GM12878 (cell line): Measurements from ENCODE around the gene CCDC127. TPM values are rescaled to one million over a fixed set of nuclear protein-coding genes. Genes with fewer than 3 reads are reported as not detected.
"Not testable (repeated sequence)": the region's sequence is repeated elsewhere in the genome, so short reads cannot be mapped to it uniquely, and the experiment has no call there.

Experiments used
- ATAC-seq: fragments of 200-7000 bp; cut with Tn5 transposase; 3 replicates; pipeline ENCODE4 v1.9.1; 2020; ENCODE audit warnings: mild to moderate bottlenecking, moderate library complexity
- BruUV-seq: library from RNA; stranded (reverse); fragments of 400-500 nt; replicated peaks from 2 replicates; lab custom pipeline; 2021; lab: Mats Ljungman, UMichigan
- CTCF ChIA-PET: fragments of 300-600 bp; sonication (Branson Sonifier 250); formaldehyde crosslinking; extraction: SDS; loops from one replicate; lab custom pipeline; 2021; ENCODE audit warnings: inconsistent platforms; lab: Yijun Ruan, JAX
- POLR2A ChIA-PET: fragments of 350-600 bp; formaldehyde crosslinking; extraction: SDS; loops from one replicate; lab custom pipeline; 2021; ENCODE audit warnings: inconsistent platforms; lab: Charles Lee
- RAD21 ChIA-PET: fragments of 300-600 bp; sonication (Branson Sonifier 250); formaldehyde crosslinking; loops from one replicate; lab custom pipeline; 2023; ENCODE audit warnings: antibody characterized with exemption; ENCODE audit not compliant: unreplicated experiment; lab: Charles Lee
- SMC1A ChIA-PET: fragments of 300-600 bp; sonication (Branson Sonifier 250); formaldehyde crosslinking; loops from one replicate; lab custom pipeline; 2023; ENCODE audit not compliant: unreplicated experiment, uncharacterized antibody; lab: Charles Lee
- DNase-seq: peaks from one replicate; pipeline ENCODE4 v3.0.0-alpha.2; 2011; ENCODE audit warnings: low read depth, low spot score
- FAIRE-seq: peaks from 3 replicates; lab custom pipeline; 2011; peaks lifted over from hg19 to GRCh38; lab: Jason Lieb, UNC
- H2AFZ ChIP-seq: 2 replicates; pipeline ENCODE4 v1.6.0; 2011; ENCODE audit warnings: low read depth, low read length, control low read depth; ENCODE audit not compliant: control insufficient read depth
- H3K27ac ChIP-seq: 2 replicates; pipeline ENCODE4 v1.5.1; 2011; ENCODE audit warnings: control low read depth; ENCODE audit not compliant: control insufficient read depth, insufficient read depth
- H3K27me3 ChIP-seq, 2 experiments: replicated peaks in 1 of 2; 2 replicates each; pipeline versions ENCODE4 v1.6.0 to v1.6.1; 2011; ENCODE audit warnings: low read length in 1 of 2; ENCODE audit not compliant: control insufficient read depth in 2 of 2, insufficient read depth in 2 of 2
- H3K36me3 ChIP-seq, 2 experiments: 2 replicates each; pipeline ENCODE4 v1.5.1; 2011; ENCODE audit warnings: low read length in 1 of 2; ENCODE audit not compliant: control insufficient read depth in 2 of 2, insufficient read depth in 2 of 2
- H3K4me1 ChIP-seq: 2 replicates; pipeline ENCODE4 v1.6.1; 2011; ENCODE audit warnings: mild to moderate bottlenecking, low read length, moderate library complexity, mixed read lengths; ENCODE audit not compliant: control insufficient read depth, insufficient read depth
- H3K4me2 ChIP-seq: 2 replicates; pipeline ENCODE4 v1.6.0; 2011; ENCODE audit warnings: control low read depth; ENCODE audit not compliant: control insufficient read depth, insufficient read depth
- H3K4me3 ChIP-seq: fragments of 200-600 bp; sonication (generic); 2 replicates; pipeline ENCODE4 v1.5.1; 2016
- H3K79me2 ChIP-seq: 2 replicates; pipeline ENCODE4 v1.6.0; 2011; ENCODE audit warnings: low read length; ENCODE audit not compliant: control insufficient read depth, insufficient read depth
- H3K9ac ChIP-seq: 2 replicates; pipeline ENCODE4 v1.8.0; 2011; ENCODE audit warnings: low read length, control low read depth, mixed read lengths; ENCODE audit not compliant: control insufficient read depth, insufficient read depth
- H3K9me3 ChIP-seq: replicated peaks from 3 replicates; pipeline ENCODE4 v1.5.1; 2011; ENCODE audit warnings: mild to moderate bottlenecking, low read length; ENCODE audit not compliant: control insufficient read depth, insufficient read depth
- H4K20me1 ChIP-seq: 2 replicates; pipeline ENCODE4 v1.6.0; 2011; ENCODE audit not compliant: control insufficient read depth, insufficient read depth
- WGBS: methylation state at CpG from one replicate; pipeline ENCODE4 v1.1.6; 2016; ENCODE audit warnings: low lambda C conversion rate; ENCODE audit not compliant: insufficient replicate concordance, insufficient coverage; ENCODE audit errors: missing lambda C conversion rate; 5-methylcytosine and 5-hydroxymethylcytosine counted together
- in situ Hi-C: fragments of 300-500 bp; cut with MboI; formaldehyde crosslinking; loops from 9 replicates; pipeline ENCODE4 v1.14.3; 2018; ENCODE audit warnings: mixed read lengths
- intact Hi-C: fragments of 100-400 bp; cut with micrococcal nuclease; formaldehyde crosslinking; loops from one replicate; pipeline ENCODE4 v1.14.2; 2022; ENCODE audit not compliant: unreplicated experiment
- polyA plus RNA-seq, 11 experiments: library from polyadenylated mRNA; depleted of rRNA in 4 of 11; unstranded in 6 of 11; stranded (reverse) in 5 of 11; fragments of >200 nt; fragmentation: Nextera tagmentation in 4 of 11; fragmentation: Illumina TruSeq in 1 of 11; extraction: Ambion mirVana in 4 of 11; extraction: Trizol in 1 of 11; gene quantifications; 1 replicate in 1 of 11; 2 replicates in 10 of 11; pipeline versions ENCODE4 v1.2.1 to v1.2.3, GENCODE V29; 2011 to 2016; ENCODE audit warnings: inconsistent platforms in 2 of 11, missing spikeins in 2 of 11, low read depth in 1 of 11
- total RNA-seq, 4 experiments: library from RNA; depleted of rRNA in 3 of 4; stranded (reverse); fragments of >200 nt in 3 of 4; fragmentation: Illumina TruSeq in 1 of 4; extraction: Trizol in 1 of 4; gene quantifications; 2 replicates each; pipeline versions ENCODE4 v1.2.1 to v1.2.3, GENCODE V29; 2013 to 2021

The CCDC127 gene
- total and polyA plus RNA-seq, 10 of the 15 experiments (the other 5 are each of a cell fraction or from before 2014, with no cell fraction given), result 1.9 to 6.9 (median 2.9) TPM

GRCh38 chr5:241045-241669 is 23.2 kb upstream of the CCDC127 start:
- H2AFZ ChIP-seq, CTCF ChIA-PET, FAIRE-seq, H3K9me3 ChIP-seq, H3K4me1 ChIP-seq, H3K27ac ChIP-seq, H4K20me1 ChIP-seq, in situ Hi-C loops, SMC1A ChIA-PET, H3K79me2 ChIP-seq, ATAC-seq, H3K4me2 ChIP-seq, H3K27me3 ChIP-seq, H3K4me3 ChIP-seq, intact Hi-C loops, H3K9ac ChIP-seq, DNase-seq, BruUV-seq, RAD21 ChIA-PET, POLR2A ChIA-PET: not testable (repeated sequence)
- H3K36me3 ChIP-seq, result peaks cover 2 to 14% of the 10 kb centered on the region in 2 experiments; a peak in 3 of 4 replicates
- 97% methylated on average over 13 of the region's 13 CpGs for WGBS

GRCh38 chr5:240550-240949 is 22.6 kb upstream of the CCDC127 start:
- H3K79me2 ChIP-seq, H3K9me3 ChIP-seq, H3K9ac ChIP-seq, CTCF ChIA-PET, H3K4me2 ChIP-seq, H2AFZ ChIP-seq, H3K4me3 ChIP-seq, H4K20me1 ChIP-seq, RAD21 ChIA-PET, FAIRE-seq, intact Hi-C loops, H3K27ac ChIP-seq, H3K4me1 ChIP-seq, ATAC-seq, POLR2A ChIA-PET, BruUV-seq, in situ Hi-C loops, SMC1A ChIA-PET, H3K27me3 ChIP-seq, DNase-seq: not testable (repeated sequence)
- WGBS, result 97% methylated on average over 7 of the region's 7 CpGs
- H3K36me3 ChIP-seq, result peaks cover 2 to 14% of the 10 kb centered on the region in 2 experiments; a peak in 3 of 4 replicates

GRCh38 chr5:237931-238330 is 20.0 kb upstream of the CCDC127 start:
- SMC1A ChIA-PET, intact Hi-C loops, FAIRE-seq, CTCF ChIA-PET, in situ Hi-C loops, H3K9ac ChIP-seq, DNase-seq, H4K20me1 ChIP-seq, ATAC-seq, H3K4me1 ChIP-seq, H2AFZ ChIP-seq, H3K9me3 ChIP-seq, H3K4me3 ChIP-seq, H3K27ac ChIP-seq, H3K4me2 ChIP-seq, RAD21 ChIA-PET, POLR2A ChIA-PET, H3K79me2 ChIP-seq, H3K27me3 ChIP-seq: not testable (repeated sequence)
- over 99% methylated on average over 8 of the region's 8 CpGs for WGBS
- BruUV-seq, result TSS peak; percentile 1
- H3K36me3 ChIP-seq, result peaks cover 3 to 14% of the 10 kb centered on the region in 2 experiments; a peak in 3 of 4 replicates

- POLR2A ChIA-PET, H4K20me1 ChIP-seq, CTCF ChIA-PET, H3K79me2 ChIP-seq, FAIRE-seq, H3K4me1 ChIP-seq, H3K9me3 ChIP-seq, in situ Hi-C loops, DNase-seq, H3K27me3 ChIP-seq, ATAC-seq, H3K9ac ChIP-seq, RAD21 ChIA-PET, BruUV-seq, SMC1A ChIA-PET, H2AFZ ChIP-seq, H3K4me2 ChIP-seq, H3K27ac ChIP-seq, H3K36me3 ChIP-seq, H3K4me3 ChIP-seq, intact Hi-C loops: not testable (repeated sequence)
- 96% methylated on average over 6 of the region's 9 CpGs for WGBS
These were observed 17.6 kb upstream of the CCDC127 start for GRCh38 chr5:235527-235926.
